Trophoblast cell (in vitro differentiated cells and primary cell): ENCODE results near the gene APOL2.
A peak's percentile ranks its signal among the peaks of the same experiment; 100 is the strongest.

Source experiments
- DNase-seq, 2 donors: peaks; one replicate each; pipeline ENCODE4 v3.0.0-alpha.2; 2016
- H2AFZ ChIP-seq: 2 replicates; pipeline ENCODE4 v1.6.1; 2013; ENCODE audit warnings: low read length, moderate library complexity, mild to moderate bottlenecking; ENCODE audit not compliant: insufficient read depth, poor library complexity
- H2AK5ac ChIP-seq: 2 replicates; pipeline ENCODE4 v1.6.1; 2013; ENCODE audit warnings: mild to moderate bottlenecking, low read length
- H2BK120ac ChIP-seq: 2 replicates; pipeline ENCODE4 v1.6.1; 2013; ENCODE audit warnings: low read length, mild to moderate bottlenecking, moderate library complexity; ENCODE audit not compliant: insufficient read depth, poor library complexity
- H2BK12ac ChIP-seq: 2 replicates; pipeline ENCODE4 v1.6.1; 2013; ENCODE audit warnings: mild to moderate bottlenecking, low read length, moderate library complexity
- H2BK5ac ChIP-seq: 2 replicates; pipeline ENCODE4 v1.6.1; 2013; ENCODE audit warnings: low read length, low read depth, moderate library complexity, mild to moderate bottlenecking; ENCODE audit not compliant: poor library complexity
- H3K14ac ChIP-seq: 2 replicates; pipeline ENCODE4 v1.6.1; 2013; ENCODE audit warnings: mild to moderate bottlenecking, low read length
- H3K18ac ChIP-seq: 2 replicates; pipeline ENCODE4 v1.6.1; 2013; ENCODE audit warnings: mild to moderate bottlenecking, low read length
- H3K23ac ChIP-seq: 2 replicates; pipeline ENCODE4 v1.6.1; 2013; ENCODE audit warnings: low read length
- H3K27ac ChIP-seq: 2 replicates; pipeline ENCODE4 v1.5.1; 2013; ENCODE audit warnings: low read depth, mild to moderate bottlenecking, inconsistent platforms, low read length, moderate library complexity
- H3K27me3 ChIP-seq: 2 replicates; pipeline ENCODE4 v1.6.1; 2013; ENCODE audit warnings: inconsistent platforms, mild to moderate bottlenecking, low read length, moderate library complexity; ENCODE audit not compliant: insufficient read depth
- H3K36me3 ChIP-seq, 2 experiments: 1 replicate in 1 of 2; 2 replicates in 1 of 2; pipeline ENCODE4 v1.6.1; 2013; ENCODE audit warnings: low read length in 2 of 2, mild to moderate bottlenecking in 2 of 2, moderate library complexity in 1 of 2; ENCODE audit not compliant: insufficient read depth in 2 of 2, control insufficient read depth in 1 of 2
- H3K4ac ChIP-seq: 2 replicates; pipeline ENCODE4 v1.6.1; 2013; ENCODE audit warnings: low read depth, mild to moderate bottlenecking, low read length, moderate library complexity
- H3K4me1 ChIP-seq, 2 experiments: 1 replicate in 1 of 2; 2 replicates in 1 of 2; pipeline ENCODE4 v1.6.1; 2013; ENCODE audit warnings: low read length in 2 of 2, mild to moderate bottlenecking in 2 of 2, moderate library complexity in 1 of 2; ENCODE audit not compliant: insufficient read depth in 2 of 2, control insufficient read depth in 1 of 2
- H3K4me2 ChIP-seq: 2 replicates; pipeline ENCODE4 v1.6.1; 2013; ENCODE audit warnings: inconsistent platforms, mild to moderate bottlenecking, low read length, moderate library complexity
- H3K4me3 ChIP-seq: 2 replicates; pipeline ENCODE4 v1.5.1; 2013; ENCODE audit warnings: mild to moderate bottlenecking, low read depth, low read length, inconsistent platforms
- H3K79me1 ChIP-seq: one replicate; pipeline ENCODE4 v1.6.1; 2013; ENCODE audit warnings: low read length
- H3K79me2 ChIP-seq: 2 replicates; pipeline ENCODE4 v1.6.1; 2013; ENCODE audit warnings: low read length, mild to moderate bottlenecking; ENCODE audit not compliant: control insufficient read depth, insufficient read depth, poor library complexity
- H3K9ac ChIP-seq: 2 replicates; pipeline ENCODE4 v1.6.1; 2013; ENCODE audit warnings: mild to moderate bottlenecking, low read length
- H3K9me3 ChIP-seq: 2 replicates; pipeline ENCODE4 v1.6.1; 2013; ENCODE audit warnings: low read depth, mild to moderate bottlenecking, control low read depth, inconsistent platforms, low read length; ENCODE audit not compliant: insufficient read depth
- H4K12ac ChIP-seq: 2 replicates; pipeline ENCODE4 v1.6.1; 2013; ENCODE audit warnings: low read depth, mild to moderate bottlenecking, low read length, moderate library complexity
- H4K8ac ChIP-seq: 2 replicates; pipeline ENCODE4 v1.6.1; 2013; ENCODE audit warnings: low read depth, mild to moderate bottlenecking, low read length, moderate library complexity
- H4K91ac ChIP-seq: one replicate; pipeline ENCODE4 v1.6.1; 2013; ENCODE audit warnings: low read depth, mild to moderate bottlenecking, low read length, moderate library complexity
- WGBS: extraction: QIAGEN DNeasy Blood & Tissue Kit; methylation state at CpG from one replicate; pipeline ENCODE4 v1.1.7; 2013; ENCODE audit warnings: missing lambda C conversion rate; ENCODE audit not compliant: insufficient read length, insufficient coverage; ENCODE audit errors: extremely low coverage; 5-methylcytosine and 5-hydroxymethylcytosine counted together

Gene APOL2

GRCh38 chr22:36237462-36238372 lies 1.6 kb downstream of the APOL2 start:
- H2BK120ac ChIP-seq = no peak overlapping the region
- H3K9ac ChIP-seq = no peak overlapping the region
- no peak overlapping the region for H4K8ac ChIP-seq
- no peak overlapping the region for H2AFZ ChIP-seq
- no peak overlapping the region for H3K23ac ChIP-seq
- H3K18ac ChIP-seq = no peak overlapping the region
- peaks cover 4% of the 10 kb centered on the region for H3K79me2 ChIP-seq
- H3K4me1 ChIP-seq = peaks cover 5 to 13% of the 10 kb centered on the region in 2 experiments
- no CpG with 5 or more reads among the region's 12 CpGs for WGBS
- peaks cover 0 to 4% of the 10 kb centered on the region in 2 experiments for H3K36me3 ChIP-seq
- no peak overlapping the region for H2BK12ac ChIP-seq
- peaks cover 7% of the 10 kb centered on the region for H3K79me1 ChIP-seq
- H4K91ac ChIP-seq = no peak overlapping the region
- no peaks in the 10 kb centered on the region for H3K27me3 ChIP-seq
- no peaks in the 10 kb centered on the region for H3K9me3 ChIP-seq
- no peak overlapping the region for H3K4me2 ChIP-seq
- DNase-seq = no peak
- H4K12ac ChIP-seq = no peak overlapping the region
- no peak overlapping the region for H3K4ac ChIP-seq
- no peak overlapping the region for H2BK5ac ChIP-seq
- H3K4me3 ChIP-seq = no peak overlapping the region
- H3K27ac ChIP-seq = no peak overlapping the region
- H3K14ac ChIP-seq = no peak overlapping the region
- H2AK5ac ChIP-seq = peak overlapping the region; percentile 3

- Histone ChIP-seq H3K23ac (no peak overlapping the region), H3K79me2 (peaks cover 4% of the 10 kb centered on the region), H3K4me3 (no peak overlapping the region), H2AFZ (no peak overlapping the region), H3K9ac (no peak overlapping the region), H2BK12ac (no peak overlapping the region), H3K9me3 (no peaks in the 10 kb centered on the region), H3K4me2 (no peak overlapping the region), H2AK5ac (no peak overlapping the region), H2BK5ac (no peak overlapping the region), H3K14ac (no peak overlapping the region), H3K18ac (no peak overlapping the region), H3K36me3 (peaks cover 0 to 5% of the 10 kb centered on the region in 2 experiments), H3K4me1 (peaks cover 5 to 13% of the 10 kb centered on the region in 2 experiments), H4K8ac (no peak overlapping the region), H3K4ac (no peak overlapping the region), H2BK120ac (no peak overlapping the region), H4K12ac (no peak overlapping the region), H3K27me3 (no peaks in the 10 kb centered on the region), H3K27ac (no peak overlapping the region), H4K91ac (no peak overlapping the region), H3K79me1 (peaks cover 7% of the 10 kb centered on the region)
- no peak for DNase-seq
- WGBS = no CpG with 5 or more reads among the region's 14 CpGs
Observed at GRCh38 chr22:36236388-36237319, 2.7 kb downstream of the APOL2 start.

GRCh38 chr22:36235585-36235984 lies 3.7 kb downstream of the APOL2 start:
- Histone ChIP-seq H2AK5ac (no peak overlapping the region), H3K14ac (no peak overlapping the region), H3K27ac (no peak overlapping the region), H4K8ac (no peak overlapping the region), H4K91ac (no peak overlapping the region), H2AFZ (no peak overlapping the region), H3K23ac (no peak overlapping the region), H3K9me3 (no peaks in the 10 kb centered on the region), H3K9ac (no peak overlapping the region), H3K4me1 (peaks cover 5 to 13% of the 10 kb centered on the region in 2 experiments), H3K4me2 (no peak overlapping the region), H3K27me3 (no peaks in the 10 kb centered on the region), H2BK120ac (no peak overlapping the region), H3K4me3 (no peak overlapping the region), H4K12ac (no peak overlapping the region), H2BK12ac (no peak overlapping the region), H3K79me2 (peaks cover 4% of the 10 kb centered on the region), H3K4ac (no peak overlapping the region), H3K36me3 (peaks cover 0 to 5% of the 10 kb centered on the region in 2 experiments), H2BK5ac (no peak overlapping the region), H3K18ac (no peak overlapping the region), H3K79me1 (peaks cover 7% of the 10 kb centered on the region)
- no CpG with 5 or more reads among the region's 3 CpGs for WGBS
- no peak for DNase-seq

- Histone ChIP-seq H3K4me1 (peaks cover 5 to 12% of the 10 kb centered on the region in 2 experiments), H3K9ac (no peak overlapping the region), H3K79me1 (peaks cover 7% of the 10 kb centered on the region), H4K91ac (no peak overlapping the region), H4K12ac (no peak overlapping the region), H3K4ac (no peak overlapping the region), H2BK12ac (no peak overlapping the region), H3K23ac (no peak overlapping the region), H3K27me3 (no peaks in the 10 kb centered on the region), H4K8ac (no peak overlapping the region), H2BK5ac (no peak overlapping the region), H3K14ac (no peak overlapping the region), H2BK120ac (no peak overlapping the region), H3K4me3 (no peak overlapping the region), H2AK5ac (no peak overlapping the region), H3K79me2 (peaks cover 4% of the 10 kb centered on the region), H3K18ac (no peak overlapping the region), H3K36me3 (peaks cover 0 to 5% of the 10 kb centered on the region in 2 experiments), H3K27ac (no peak overlapping the region), H3K4me2 (no peak overlapping the region), H2AFZ (no peak overlapping the region), H3K9me3 (no peaks in the 10 kb centered on the region)
- no CpG with 5 or more reads among the region's 2 CpGs for WGBS
- DNase-seq = no peak
Observed at GRCh38 chr22:36234919-36235318, 4.4 kb downstream of the APOL2 start.
